Keratinocyte (primary cell): ENCODE data around the gene VEZT. TPM values are rescaled to one million over a fixed set of nuclear protein-coding genes. Genes with fewer than 3 reads are reported as not detected.

Experiments used
- DNase-seq: peaks from one replicate; pipeline ENCODE4 v3.0.0-alpha.2; 2011; ENCODE audit warnings: low read depth, missing footprints, low spot score
- FAIRE-seq: peaks from 2 replicates; lab custom pipeline; 2011; peaks lifted over from hg19 to GRCh38; lab: Jason Lieb, UNC
- H2AFZ ChIP-seq: 2 replicates; pipeline ENCODE4 v1.6.0; 2012; ENCODE audit warnings: low read length, control low read depth, inconsistent platforms; ENCODE audit not compliant: control insufficient read depth
- H3K27ac ChIP-seq: 2 replicates; pipeline ENCODE4 v1.5.1; 2011; ENCODE audit warnings: low read length; ENCODE audit not compliant: control insufficient read depth, insufficient read depth
- H3K27me3 ChIP-seq: 3 replicates; pipeline ENCODE4 v1.6.0; 2011; ENCODE audit warnings: low read length; ENCODE audit not compliant: control insufficient read depth, insufficient read depth; ENCODE audit errors: extremely low read depth
- H3K36me3 ChIP-seq, 2 experiments: 2 replicates in 1 of 2; 3 replicates in 1 of 2; pipeline ENCODE4 v1.5.1; 2011; ENCODE audit warnings: low read length in 2 of 2, mild to moderate bottlenecking in 1 of 2; ENCODE audit not compliant: control insufficient read depth in 2 of 2, insufficient read depth in 2 of 2; ENCODE audit errors: extremely low read depth in 1 of 2
- H3K4me1 ChIP-seq: 3 replicates; pipeline ENCODE4 v1.5.1; 2011; ENCODE audit warnings: low read length; ENCODE audit not compliant: control insufficient read depth, insufficient read depth; ENCODE audit errors: extremely low read depth
- H3K4me2 ChIP-seq: 3 replicates; pipeline ENCODE4 v1.6.0; 2011; ENCODE audit warnings: low read depth, low read length; ENCODE audit not compliant: control insufficient read depth, insufficient read depth; ENCODE audit errors: extremely low read depth
- H3K4me3 ChIP-seq, 3 experiments: fragments of 200-600 bp in 1 of 3; sonication (generic) in 1 of 3; 2 replicates in 2 of 3; 3 replicates in 1 of 3; pipeline ENCODE4 v1.5.1; 2011 to 2016; ENCODE audit warnings: low read length in 3 of 3, mild to moderate bottlenecking in 3 of 3, control low read depth in 2 of 3, inconsistent platforms in 1 of 3, low read depth in 1 of 3, mixed read lengths in 1 of 3, mixed run types in 1 of 3, moderate library complexity in 1 of 3; ENCODE audit not compliant: control insufficient read depth in 2 of 3, insufficient read depth in 2 of 3; ENCODE audit errors: extremely low read depth in 1 of 3
- H3K79me2 ChIP-seq: 2 replicates; pipeline ENCODE4 v1.6.0; 2012; ENCODE audit warnings: low read length; ENCODE audit not compliant: control insufficient read depth, insufficient read depth
- H3K9ac ChIP-seq: 3 replicates; pipeline ENCODE4 v1.6.0; 2011; ENCODE audit warnings: low read length; ENCODE audit not compliant: control insufficient read depth, insufficient read depth; ENCODE audit errors: extremely low read depth
- H3K9me1 ChIP-seq: 3 replicates; pipeline ENCODE4 v1.6.0; 2011; ENCODE audit warnings: low read length; ENCODE audit not compliant: control insufficient read depth, insufficient read depth; ENCODE audit errors: extremely low read depth
- H3K9me3 ChIP-seq: 2 replicates; pipeline ENCODE4 v1.5.1; 2012; ENCODE audit warnings: low read depth, low read length; ENCODE audit not compliant: control insufficient read depth
- H4K20me1 ChIP-seq: 3 replicates; pipeline ENCODE4 v1.6.0; 2011; ENCODE audit warnings: low read length; ENCODE audit not compliant: control insufficient read depth, insufficient read depth; ENCODE audit errors: extremely low read depth
- EZH2 ChIP-seq: IDR thresholded peaks from one replicate; pipeline ENCODE4 v1.6.1; 2012; ENCODE audit warnings: inconsistent platforms, mild to moderate bottlenecking, low read length, moderate library complexity
- dilution Hi-C: fragments of 300-500 bp; cut with MboI; formaldehyde crosslinking; loops from one replicate; pipeline ENCODE4 v1.7.0; 2020; ENCODE audit warnings: low sequenced_read_pairs; ENCODE audit not compliant: extremely low pct_ligation_motif_present
- polyA plus RNA-seq, 5 experiments: library from polyadenylated mRNA; depleted of rRNA in 3 of 5; stranded (reverse) in 3 of 5; stranded (forward) in 1 of 5; unstranded in 1 of 5; fragments of >200 nt; gene quantifications; 1 replicate in 1 of 5; 2 replicates in 3 of 5; 3 replicates in 1 of 5; pipeline versions ENCODE4 v1.2.1 to v1.2.3, GENCODE V29; 2011 to 2012; ENCODE audit warnings: missing spikeins in 2 of 5, low read depth in 1 of 5, low replicate concordance in 1 of 5
- TF ChIP-seq, protein P1 (sequence below), 3 experiments: IDR thresholded peaks in 1 of 3; conservative IDR thresholded peaks in 1 of 3; optimal IDR thresholded peaks in 1 of 3; 2 replicates in 2 of 3; 3 replicates in 1 of 3; pipeline versions ENCODE3 to v1.5.1; 2011; ENCODE audit warnings: low read length in 3 of 3, mild to moderate bottlenecking in 3 of 3, moderate library complexity in 2 of 3, control low read depth in 1 of 3, inconsistent platforms in 1 of 3; ENCODE audit not compliant: insufficient read depth in 2 of 3; ENCODE audit errors: extremely low read depth in 1 of 3

Gene VEZT
- polyA plus RNA-seq, 1 donor (not counting 4 experiments of a cell fraction or from before 2014, with no cell fraction given), result 169 TPM

DNA sequence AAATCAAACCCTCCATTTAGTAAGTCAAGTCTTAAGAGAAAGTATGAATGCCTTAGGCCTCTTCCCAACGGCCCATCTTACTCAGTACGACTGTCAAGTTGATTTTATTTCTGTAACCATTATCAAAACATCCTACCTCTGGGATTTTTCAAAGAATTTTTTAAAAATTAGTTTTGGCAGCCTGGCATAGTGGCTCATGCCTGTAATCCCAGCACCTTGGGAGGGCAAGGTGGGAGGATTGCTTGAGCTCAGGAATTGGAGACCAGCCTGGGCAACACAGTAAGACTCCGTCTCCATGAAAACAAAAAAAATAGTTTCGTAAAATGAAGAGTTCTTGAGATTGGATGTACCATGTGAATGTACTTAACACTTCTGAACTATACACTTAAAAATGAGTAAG lies 4.5 kb upstream of the VEZT start:
- no peaks in the 10 kb centered on the region for H3K9me3 ChIP-seq
- no peaks in the 10 kb centered on the region for H4K20me1 ChIP-seq
- peak overlapping the region; percentile 98 for H3K27ac ChIP-seq
- H3K4me1 ChIP-seq, result peaks cover 32% of the 10 kb centered on the region
- DNase-seq, result no peak
- peaks cover 7 to 14% of the 10 kb centered on the region in 2 experiments for H3K36me3 ChIP-seq
- H3K9me1 ChIP-seq, result no peaks in the 10 kb centered on the region
- peak overlapping the region; percentile 94 for H3K4me2 ChIP-seq
- H3K9ac ChIP-seq, result peak overlapping the region; percentile 17
- no peak for FAIRE-seq
- H3K27me3 ChIP-seq, result no peaks in the 10 kb centered on the region
- no peak for TF ChIP-seq EZH2
- TF ChIP-seq, protein P1, sequence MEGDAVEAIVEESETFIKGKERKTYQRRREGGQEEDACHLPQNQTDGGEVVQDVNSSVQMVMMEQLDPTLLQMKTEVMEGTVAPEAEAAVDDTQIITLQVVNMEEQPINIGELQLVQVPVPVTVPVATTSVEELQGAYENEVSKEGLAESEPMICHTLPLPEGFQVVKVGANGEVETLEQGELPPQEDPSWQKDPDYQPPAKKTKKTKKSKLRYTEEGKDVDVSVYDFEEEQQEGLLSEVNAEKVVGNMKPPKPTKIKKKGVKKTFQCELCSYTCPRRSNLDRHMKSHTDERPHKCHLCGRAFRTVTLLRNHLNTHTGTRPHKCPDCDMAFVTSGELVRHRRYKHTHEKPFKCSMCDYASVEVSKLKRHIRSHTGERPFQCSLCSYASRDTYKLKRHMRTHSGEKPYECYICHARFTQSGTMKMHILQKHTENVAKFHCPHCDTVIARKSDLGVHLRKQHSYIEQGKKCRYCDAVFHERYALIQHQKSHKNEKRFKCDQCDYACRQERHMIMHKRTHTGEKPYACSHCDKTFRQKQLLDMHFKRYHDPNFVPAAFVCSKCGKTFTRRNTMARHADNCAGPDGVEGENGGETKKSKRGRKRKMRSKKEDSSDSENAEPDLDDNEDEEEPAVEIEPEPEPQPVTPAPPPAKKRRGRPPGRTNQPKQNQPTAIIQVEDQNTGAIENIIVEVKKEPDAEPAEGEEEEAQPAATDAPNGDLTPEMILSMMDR (optimal IDR thresholded peaks at IDR 0.05 in 1 of 3, IDR thresholded peaks at IDR 0.05 in 1 of 3, conservative IDR thresholded peaks at IDR 0.05 in 1 of 3; ENCODE audit: extremely low read depth in 1 of 3, insufficient read depth in 2 of 3, low read length in 3 of 3), result no peak
- dilution Hi-C loops, result no loop called here
- H2AFZ ChIP-seq, result no peak overlapping the region
- H3K4me3 ChIP-seq, result peak overlapping the region in 2 of 3 experiments; percentile 35 to 97
- peaks cover 92% of the 10 kb centered on the region for H3K79me2 ChIP-seq

DNA sequence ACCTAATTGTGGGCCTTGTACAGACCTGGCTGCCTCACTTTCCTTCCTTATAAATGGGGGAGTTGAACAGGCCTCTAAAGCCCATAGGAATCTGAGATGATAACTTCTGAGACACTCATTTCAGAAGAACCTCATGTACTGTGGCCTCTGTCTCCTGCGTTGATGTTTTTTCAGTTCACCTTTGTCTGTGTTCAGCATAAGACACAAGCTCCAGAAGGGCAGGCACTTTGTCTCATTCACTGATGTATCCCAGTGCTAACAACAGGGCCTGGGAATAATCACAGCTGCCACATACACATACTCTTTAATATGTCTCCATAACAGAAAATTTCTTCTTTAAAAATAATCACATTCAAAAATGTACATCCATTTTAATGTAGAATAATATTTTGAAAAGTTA lies 3.7 kb upstream of the VEZT start:
- peak overlapping the region; percentile 94 for H3K4me2 ChIP-seq
- peaks cover 26% of the 10 kb centered on the region for H3K4me1 ChIP-seq
- H3K27me3 ChIP-seq, result no peaks in the 10 kb centered on the region
- dilution Hi-C loops, result no loop called here
- H3K9me1 ChIP-seq, result no peaks in the 10 kb centered on the region
- peaks cover 5 to 6% of the 10 kb centered on the region in 2 experiments for H3K36me3 ChIP-seq
- H3K4me3 ChIP-seq, result peak overlapping the region; percentile 12 to 97 (median 29)
- peak overlapping the region; percentile 98 for H3K27ac ChIP-seq
- H3K79me2 ChIP-seq, result peaks cover 92% of the 10 kb centered on the region
- FAIRE-seq (peak; percentile 9), DNase-seq (no peak)
- H3K9ac ChIP-seq, result peak overlapping the region; percentile 99
- no peak overlapping the region for H2AFZ ChIP-seq
- no peaks in the 10 kb centered on the region for H4K20me1 ChIP-seq
- TF ChIP-seq, protein P1 (optimal IDR thresholded peaks at IDR 0.05 in 1 of 3, IDR thresholded peaks at IDR 0.05 in 1 of 3, conservative IDR thresholded peaks at IDR 0.05 in 1 of 3; ENCODE audit: extremely low read depth in 1 of 3, insufficient read depth in 2 of 3, low read length in 3 of 3), result no peak
- no peak for TF ChIP-seq EZH2
- H3K9me3 ChIP-seq, result no peaks in the 10 kb centered on the region
